IMR-90 (cell line): ENCODE data around the gene SEC61A1. TPM values are rescaled to one million over a fixed set of nuclear protein-coding genes. Genes with fewer than 3 reads are reported as not detected.

Experiments
- ATAC-seq: fragments of 200-7000 bp; cut with Tn5 transposase; 2 replicates; pipeline ENCODE4 v1.9.1; 2020; ENCODE audit warnings: low read depth, mild to moderate bottlenecking, moderate library complexity
- BruUV-seq: library from RNA; stranded (reverse); fragments of 400-500 nt; replicated peaks from 2 replicates; lab custom pipeline; 2021; lab: Mats Ljungman, UMichigan
- CTCF ChIA-PET: fragments of 300-600 bp; formaldehyde crosslinking; extraction: SDS; loops from one replicate; lab custom pipeline; 2021; ENCODE audit warnings: antibody characterized with exemption; lab: Yijun Ruan, JAX
- POLR2A ChIA-PET: fragments of 300-600 bp; sonication (Branson Sonifier 250); formaldehyde crosslinking; loops from one replicate; lab custom pipeline; 2022; ENCODE audit warnings: antibody characterized with exemption; ENCODE audit not compliant: unreplicated experiment; lab: Charles Lee
- DNase-seq: peaks from one replicate; pipeline ENCODE4 v3.0.0; 2013
- H2AFZ ChIP-seq: replicated peaks from 2 replicates; pipeline ENCODE3; 2013; ENCODE audit warnings: low read length, mild to moderate bottlenecking; ENCODE audit not compliant: poor library complexity
- H2AK5ac ChIP-seq: 2 replicates; pipeline ENCODE4 v1.6.1; 2013; ENCODE audit warnings: low read depth, low read length, inconsistent platforms
- H2AK9ac ChIP-seq: replicated peaks from 2 replicates; pipeline ENCODE3; 2013; ENCODE audit warnings: mild to moderate bottlenecking, low read depth, low read length, moderate library complexity; ENCODE audit not compliant: poor library complexity
- H2BK120ac ChIP-seq: 2 replicates; pipeline ENCODE4 v1.6.1; 2013; ENCODE audit warnings: low read depth, low read length, inconsistent platforms
- H2BK15ac ChIP-seq: 3 replicates; pipeline ENCODE4 v1.6.1; 2013; ENCODE audit warnings: low read depth, low read length, inconsistent platforms
- H2BK20ac ChIP-seq: 2 replicates; pipeline ENCODE4 v1.6.1; 2013; ENCODE audit warnings: low read depth, mild to moderate bottlenecking, inconsistent platforms, low read length, moderate library complexity
- H2BK5ac ChIP-seq: 2 replicates; pipeline ENCODE4 v1.6.1; 2013; ENCODE audit warnings: mild to moderate bottlenecking, low read depth, low read length, inconsistent platforms; ENCODE audit not compliant: poor library complexity, severe bottlenecking
- H3K14ac ChIP-seq: replicated peaks from 2 replicates; pipeline ENCODE4 v1.6.1; 2013; ENCODE audit warnings: low read depth, low read length, inconsistent platforms
- H3K18ac ChIP-seq: 2 replicates; pipeline ENCODE4 v1.6.1; 2013; ENCODE audit warnings: low read depth, low read length, control low read depth
- H3K23ac ChIP-seq: 2 replicates; pipeline ENCODE4 v1.6.1; 2013; ENCODE audit warnings: low read depth, low read length, inconsistent platforms
- H3K27ac ChIP-seq: 2 replicates; pipeline ENCODE4 v1.5.1; 2013; ENCODE audit warnings: mild to moderate bottlenecking, control low read depth, low read length; ENCODE audit not compliant: insufficient read depth
- H3K27me3 ChIP-seq: 2 replicates; pipeline ENCODE4 v1.6.1; 2013; ENCODE audit warnings: low read length; ENCODE audit not compliant: control insufficient read depth, insufficient read depth
- H3K36me3 ChIP-seq: 2 replicates; pipeline ENCODE4 v1.6.1; 2013; ENCODE audit warnings: low read length, mixed read lengths; ENCODE audit not compliant: control insufficient read depth, insufficient read depth
- H3K4ac ChIP-seq: 2 replicates; pipeline ENCODE4 v1.6.1; 2013; ENCODE audit warnings: low read depth, low read length, inconsistent platforms
- H3K4me1 ChIP-seq: 2 replicates; pipeline ENCODE4 v1.6.1; 2013; ENCODE audit warnings: low read length, mixed read lengths; ENCODE audit not compliant: control insufficient read depth, insufficient read depth
- H3K4me2 ChIP-seq: 2 replicates; pipeline ENCODE4 v1.6.1; 2013; ENCODE audit warnings: low read depth, mild to moderate bottlenecking, control low read depth, low read length, moderate library complexity
- H3K4me3 ChIP-seq: 2 replicates; pipeline ENCODE4 v1.5.1; 2013; ENCODE audit warnings: low read depth, mild to moderate bottlenecking, control low read depth, low read length, moderate library complexity; ENCODE audit not compliant: insufficient read depth
- H3K56ac ChIP-seq: 2 replicates; pipeline ENCODE4 v1.6.1; 2013; ENCODE audit warnings: low read length, inconsistent platforms; ENCODE audit not compliant: insufficient read depth; ENCODE audit errors: extremely low read depth
- H3K79me1 ChIP-seq, 2 experiments: 2 replicates each; pipeline ENCODE4 v1.6.1; 2013; ENCODE audit warnings: low read length in 2 of 2, inconsistent platforms in 1 of 2, low read depth in 1 of 2
- H3K9ac ChIP-seq: 2 replicates; pipeline ENCODE4 v1.6.1; 2013; ENCODE audit warnings: low read depth, low read length, control low read depth
- H3K9me1 ChIP-seq: 2 replicates; pipeline ENCODE4 v1.6.1; 2013; ENCODE audit warnings: low read length, inconsistent platforms; ENCODE audit not compliant: insufficient read depth
- H3K9me3 ChIP-seq: 2 replicates; pipeline ENCODE4 v1.6.1; 2013; ENCODE audit warnings: low read length; ENCODE audit not compliant: control insufficient read depth, insufficient read depth
- H4K20me1 ChIP-seq: 2 replicates; pipeline ENCODE4 v1.6.1; 2013; ENCODE audit warnings: low read length, inconsistent platforms; ENCODE audit not compliant: insufficient read depth
- H4K5ac ChIP-seq: 2 replicates; pipeline ENCODE4 v1.6.1; 2013; ENCODE audit warnings: mild to moderate bottlenecking, low read depth, low read length, control low read depth
- H4K8ac ChIP-seq, 2 experiments: 2 replicates each; pipeline ENCODE4 v1.6.1; 2013; ENCODE audit warnings: low read depth in 2 of 2, low read length in 2 of 2, control low read depth in 1 of 2, inconsistent platforms in 1 of 2
- H4K91ac ChIP-seq: 2 replicates; pipeline ENCODE4 v1.6.1; 2013; ENCODE audit warnings: low read depth, low read length, inconsistent platforms; ENCODE audit not compliant: insufficient read depth
- BHLHE40 ChIP-seq: fragments of 150-350 bp; IDR thresholded peaks from 2 replicates; pipeline ENCODE4 v1.6.1; 2016; ENCODE audit warnings: mild to moderate bottlenecking, low read depth, low read length
- CEBPB ChIP-seq: IDR thresholded peaks from 2 replicates; pipeline ENCODE4 v1.6.1; 2012; ENCODE audit warnings: low read depth, low read length, improper control_type of control experiment
- CHD1 ChIP-seq: IDR thresholded peaks from 2 replicates; pipeline ENCODE4 v1.6.1; 2012; ENCODE audit warnings: low read depth, low read length, improper control_type of control experiment
- ELK1 ChIP-seq: fragments of 150-350 bp; IDR thresholded peaks from 2 replicates; pipeline ENCODE4 v1.6.1; 2016; ENCODE audit warnings: low read depth, mild to moderate bottlenecking, low read length, moderate library complexity, borderline replicate concordance
- FOS ChIP-seq: fragments of 150-350 bp; IDR thresholded peaks from 2 replicates; pipeline ENCODE4 v1.6.1; 2016; ENCODE audit warnings: low read depth, low read length
- MAFK ChIP-seq: IDR thresholded peaks from 2 replicates; pipeline ENCODE4 v1.6.1; 2012; ENCODE audit warnings: low read depth, low read length, improper control_type of control experiment
- MAZ ChIP-seq: IDR thresholded peaks from 2 replicates; pipeline ENCODE4 v1.6.1; 2012; ENCODE audit warnings: low read depth, mild to moderate bottlenecking, low read length, improper control_type of control experiment, moderate library complexity, borderline replicate concordance
- MXI1 ChIP-seq: IDR thresholded peaks from 2 replicates; pipeline ENCODE4 v1.6.1; 2012; ENCODE audit warnings: low read depth, mild to moderate bottlenecking, low read length, moderate library complexity, borderline replicate concordance
- NFE2L2 ChIP-seq: fragments of 150-350 bp; IDR thresholded peaks from 2 replicates; pipeline ENCODE4 v1.6.1; 2016; ENCODE audit warnings: low read depth, mild to moderate bottlenecking, low read length
- POLR2A ChIP-seq: IDR thresholded peaks from 2 replicates; pipeline ENCODE4 v1.6.1; 2012; ENCODE audit warnings: mild to moderate bottlenecking, low read depth, low read length
- RAD21 ChIP-seq: IDR thresholded peaks from 2 replicates; pipeline ENCODE4 v1.6.1; 2012; ENCODE audit warnings: low read length, improper control_type of control experiment
- RCOR1 ChIP-seq: IDR thresholded peaks from 2 replicates; pipeline ENCODE4 v1.6.1; 2012; ENCODE audit warnings: mild to moderate bottlenecking, low read length, improper control_type of control experiment; ENCODE audit not compliant: insufficient replicate concordance
- RFX5 ChIP-seq: IDR thresholded peaks from 2 replicates; pipeline ENCODE4 v1.8.0; 2012; ENCODE audit warnings: low read depth, mild to moderate bottlenecking, low read length, moderate library complexity
- SMC3 ChIP-seq: fragments of 150-350 bp; IDR thresholded peaks from 2 replicates; pipeline ENCODE4 v1.6.1; 2016; ENCODE audit warnings: low read depth, mild to moderate bottlenecking, antibody characterized with exemption, low read length, moderate library complexity
- WGBS, 2 experiments: methylation state at CpG; one replicate each; pipeline versions ENCODE4 v1.1.5 to v1.1.7; 2013; ENCODE audit warnings: missing lambda C conversion rate in 2 of 2; ENCODE audit not compliant: insufficient read length in 1 of 2; ENCODE audit errors: extremely low coverage in 2 of 2; 5-methylcytosine and 5-hydroxymethylcytosine counted together
- dilution Hi-C: fragments of 300-500 bp; cut with HindIII; formaldehyde crosslinking; loops from one replicate; pipeline ENCODE4 v1.14.3; 2018; ENCODE audit warnings: low sequenced_read_pairs; ENCODE audit not compliant: unreplicated experiment
- in situ Hi-C: fragments of 300-500 bp; cut with MboI; formaldehyde crosslinking; loops from 3 replicates; pipeline ENCODE4 v1.14.3; 2019; ENCODE audit warnings: low sequenced_read_pairs, inconsistent platforms, mixed read lengths
- intact Hi-C: fragments of 100-400 bp; cut with micrococcal nuclease; formaldehyde crosslinking; loops from 2 replicates; pipeline ENCODE4 v1.10.0; 2022
- polyA plus RNA-seq, 3 experiments: library from polyadenylated mRNA; depleted of rRNA; stranded (reverse); fragments of >200 nt; gene quantifications; 2 replicates each; pipeline ENCODE4 v1.2.3, GENCODE V29; 2012; ENCODE audit warnings: low replicate concordance in 1 of 3
- total RNA-seq: library from RNA; depleted of rRNA; stranded (reverse); fragments of >200 nt; gene quantifications from 2 replicates; pipeline ENCODE4 v1.2.3, GENCODE V29; 2012
- TF ChIP-seq, protein P1 (sequence below): fragments of 150-350 bp; IDR thresholded peaks from 2 replicates; pipeline ENCODE4 v1.6.1; 2017; ENCODE audit warnings: mild to moderate bottlenecking, antibody characterized with exemption, low read length, low read depth
- TF ChIP-seq, protein P2 (sequence below): conservative IDR thresholded peaks from 2 replicates; pipeline ENCODE4 v1.5.1; 2012; ENCODE audit warnings: mild to moderate bottlenecking, low read depth, low read length, improper control_type of control experiment

Gene SEC61A1
- total and polyA plus RNA-seq, 2 of the 4 experiments (the other 2 are of a cell fraction): 377 to 478 TPM

GRCh38 chr3:128011140-128011539 lies 41.1 kb upstream of the SEC61A1 start:
- no peak overlapping the region for H3K23ac ChIP-seq
- H3K18ac ChIP-seq: no peak overlapping the region
- H3K36me3 ChIP-seq: no peaks in the 10 kb centered on the region
- no peak overlapping the region for H2AK9ac ChIP-seq
- no peak overlapping the region for H3K14ac ChIP-seq
- DNase-seq: peak; percentile 10
- peaks cover 3% of the 10 kb centered on the region; the same call in 1 of the 2 replicates for H3K9me1 ChIP-seq
- intact Hi-C loops (no loop called here), dilution Hi-C loops (no loop called here), in situ Hi-C loops (no loop called here)
- H2BK20ac ChIP-seq: no peak overlapping the region
- BruUV-seq: no TSS peak
- H2BK5ac ChIP-seq: no peak overlapping the region
- H3K9ac ChIP-seq: no peak overlapping the region
- H3K4me2 ChIP-seq: no peak overlapping the region
- H3K9me3 ChIP-seq: no peaks in the 10 kb centered on the region
- no peak overlapping the region for H3K4ac ChIP-seq
- no CpG with 5 or more reads among the region's 12 CpGs for WGBS, 2 experiments
- H4K8ac ChIP-seq: no peak overlapping the region
- H3K79me1 ChIP-seq: no peaks in the 10 kb centered on the region
- peaks cover 16% of the 10 kb centered on the region for H3K27me3 ChIP-seq
- H4K91ac ChIP-seq: no peak overlapping the region
- H4K5ac ChIP-seq: no peak overlapping the region
- no peak overlapping the region for H2BK120ac ChIP-seq
- H3K27ac ChIP-seq: no peak overlapping the region
- peaks cover 2% of the 10 kb centered on the region; the same call in 1 of the 2 replicates for H3K4me1 ChIP-seq
- no peak for TF ChIP-seq NFE2L2
- no peak for TF ChIP-seq BHLHE40
- peak; percentile 19; the same call in 1 of the 2 replicates for TF ChIP-seq SMC3
- TF ChIP-seq, protein P1, sequence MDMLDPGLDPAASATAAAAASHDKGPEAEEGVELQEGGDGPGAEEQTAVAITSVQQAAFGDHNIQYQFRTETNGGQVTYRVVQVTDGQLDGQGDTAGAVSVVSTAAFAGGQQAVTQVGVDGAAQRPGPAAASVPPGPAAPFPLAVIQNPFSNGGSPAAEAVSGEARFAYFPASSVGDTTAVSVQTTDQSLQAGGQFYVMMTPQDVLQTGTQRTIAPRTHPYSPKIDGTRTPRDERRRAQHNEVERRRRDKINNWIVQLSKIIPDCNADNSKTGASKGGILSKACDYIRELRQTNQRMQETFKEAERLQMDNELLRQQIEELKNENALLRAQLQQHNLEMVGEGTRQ: no peak
- no peak for TF ChIP-seq MAZ
- TF ChIP-seq MXI1: no peak
- TF ChIP-seq, protein P2, sequence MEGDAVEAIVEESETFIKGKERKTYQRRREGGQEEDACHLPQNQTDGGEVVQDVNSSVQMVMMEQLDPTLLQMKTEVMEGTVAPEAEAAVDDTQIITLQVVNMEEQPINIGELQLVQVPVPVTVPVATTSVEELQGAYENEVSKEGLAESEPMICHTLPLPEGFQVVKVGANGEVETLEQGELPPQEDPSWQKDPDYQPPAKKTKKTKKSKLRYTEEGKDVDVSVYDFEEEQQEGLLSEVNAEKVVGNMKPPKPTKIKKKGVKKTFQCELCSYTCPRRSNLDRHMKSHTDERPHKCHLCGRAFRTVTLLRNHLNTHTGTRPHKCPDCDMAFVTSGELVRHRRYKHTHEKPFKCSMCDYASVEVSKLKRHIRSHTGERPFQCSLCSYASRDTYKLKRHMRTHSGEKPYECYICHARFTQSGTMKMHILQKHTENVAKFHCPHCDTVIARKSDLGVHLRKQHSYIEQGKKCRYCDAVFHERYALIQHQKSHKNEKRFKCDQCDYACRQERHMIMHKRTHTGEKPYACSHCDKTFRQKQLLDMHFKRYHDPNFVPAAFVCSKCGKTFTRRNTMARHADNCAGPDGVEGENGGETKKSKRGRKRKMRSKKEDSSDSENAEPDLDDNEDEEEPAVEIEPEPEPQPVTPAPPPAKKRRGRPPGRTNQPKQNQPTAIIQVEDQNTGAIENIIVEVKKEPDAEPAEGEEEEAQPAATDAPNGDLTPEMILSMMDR: peak; percentile 29
- no peak for TF ChIP-seq RCOR1
- TF ChIP-seq RAD21: peak; percentile 24
- no peak for TF ChIP-seq RFX5
- TF ChIP-seq ELK1: no peak
- no peak for TF ChIP-seq POLR2A
- TF ChIP-seq FOS: no peak
- TF ChIP-seq CEBPB: no peak
- TF ChIP-seq CHD1: no peak
- no peak for TF ChIP-seq MAFK
- no peak overlapping the region for H2BK15ac ChIP-seq
- no peak overlapping the region for H3K4me3 ChIP-seq
- H2AK5ac ChIP-seq: no peak overlapping the region
- ChIA-PET CTCF (no interaction called here), POLR2A (no interaction called here)
- no peaks in the 10 kb centered on the region for H4K20me1 ChIP-seq
- H3K56ac ChIP-seq: no peak overlapping the region
- no peak for ATAC-seq
- no peak overlapping the region for H2AFZ ChIP-seq
